KMS-11 (cell line): Measurements from ENCODE around the gene DNAJC1.
"Not testable (repeated sequence)": the region's sequence is repeated elsewhere in the genome, so short reads cannot be mapped to it uniquely, and the experiment has no call there.

ENCODE experiments used
- H2AFZ ChIP-seq: fragments of 200-600 bp; sonication (generic); 2 replicates; pipeline ENCODE4 v1.6.1; 2016; ENCODE audit warnings: antibody characterized with exemption, mixed run types, low read depth
- H3K27ac ChIP-seq: fragments of 200-600 bp; sonication (generic); 2 replicates; pipeline ENCODE4 v1.6.1; 2016; ENCODE audit warnings: mild to moderate bottlenecking, mixed run types
- H3K27me3 ChIP-seq: fragments of 200-600 bp; sonication (generic); 2 replicates; pipeline ENCODE4 v1.6.1; 2017; ENCODE audit warnings: mild to moderate bottlenecking, low read depth, mixed run types, moderate library complexity; ENCODE audit not compliant: insufficient read depth
- H3K36me3 ChIP-seq: fragments of 200-600 bp; sonication (generic); 2 replicates; pipeline ENCODE4 v1.6.1; 2017; ENCODE audit warnings: mild to moderate bottlenecking, mixed run types; ENCODE audit not compliant: insufficient read depth
- H3K4me1 ChIP-seq: fragments of 200-600 bp; sonication (generic); 2 replicates; pipeline ENCODE4 v1.6.1; 2016; ENCODE audit warnings: mild to moderate bottlenecking, low read depth, mixed run types; ENCODE audit not compliant: poor library complexity, severe bottlenecking
- H3K4me2 ChIP-seq: fragments of 200-600 bp; sonication (generic); 2 replicates; pipeline ENCODE4 v1.7.0; 2016; ENCODE audit warnings: mild to moderate bottlenecking, mixed run types
- H3K4me3 ChIP-seq: fragments of 200-600 bp; sonication (generic); IDR thresholded peaks from 2 replicates; pipeline ENCODE4 v1.6.1; 2017; ENCODE audit warnings: low read depth, low read length, mixed read lengths; ENCODE audit not compliant: insufficient read depth
- H3K79me2 ChIP-seq: fragments of 200-600 bp; sonication (generic); 2 replicates; pipeline ENCODE4 v1.6.1; 2016; ENCODE audit warnings: low read depth, mixed run types; ENCODE audit not compliant: insufficient read depth
- H3K9ac ChIP-seq: fragments of 200-600 bp; sonication (generic); 2 replicates; pipeline ENCODE4 v1.6.1; 2016; ENCODE audit warnings: mild to moderate bottlenecking, mixed run types
- H4K20me1 ChIP-seq: fragments of 200-600 bp; sonication (generic); 2 replicates; pipeline ENCODE4 v1.6.1; 2016; ENCODE audit warnings: mild to moderate bottlenecking, mixed run types; ENCODE audit not compliant: insufficient read depth
- TF ChIP-seq, protein P1 (sequence below): fragments of 200-600 bp; sonication (generic); conservative IDR thresholded peaks from 2 replicates; pipeline ENCODE4 v1.6.1; 2017; ENCODE audit warnings: low read depth, mild to moderate bottlenecking, antibody characterized with exemption, low read length, moderate library complexity, mixed read lengths

DNAJC1 gene

DNA sequence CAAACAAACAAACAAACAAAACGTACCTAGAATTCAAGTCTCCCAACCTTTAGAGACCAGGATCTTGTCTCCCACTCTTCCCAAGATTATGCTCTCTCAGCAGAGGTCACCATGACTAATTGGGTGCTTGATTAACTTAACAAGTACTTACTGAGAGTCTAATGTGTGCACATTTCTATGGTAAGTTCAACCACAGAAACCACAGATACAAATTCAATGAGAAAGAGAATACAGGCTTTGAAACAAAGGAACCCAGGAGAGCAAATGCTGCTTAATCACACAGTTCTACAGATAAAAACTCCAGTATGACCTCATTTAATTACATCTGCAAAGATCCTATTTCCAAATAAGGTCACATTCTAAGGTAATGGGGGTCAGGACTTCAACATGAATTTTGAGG lies 142.8 kb downstream of the DNAJC1 start:
- Histone ChIP-seq H3K4me2 (peak overlapping the region; percentile 38; the same call in 1 of the 2 replicates), H3K4me3 (no peak overlapping the region), H3K9ac (no peak overlapping the region)

DNA sequence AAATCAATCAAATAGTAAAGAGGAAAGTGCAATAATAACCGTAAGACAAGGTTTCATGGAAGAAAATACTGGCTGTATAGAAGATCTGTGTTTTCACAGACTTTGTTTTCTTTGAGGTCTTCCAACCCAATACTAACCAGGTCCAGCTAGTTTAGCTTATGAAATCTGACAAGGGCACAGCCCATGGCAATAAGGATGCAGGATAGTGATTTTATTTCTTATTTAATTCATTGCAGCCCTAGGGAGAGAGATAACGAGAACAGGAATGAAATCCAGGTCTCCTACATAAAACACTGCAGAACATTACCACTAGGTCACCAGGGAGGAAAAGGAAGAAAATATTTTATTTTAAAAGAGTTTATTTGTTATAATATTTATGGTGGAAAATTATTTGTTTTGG lies 145.1 kb downstream of the DNAJC1 start:
- no peaks in the 10 kb centered on the region for H4K20me1 ChIP-seq
- peaks cover 41% of the 10 kb centered on the region for H3K4me1 ChIP-seq
- TF ChIP-seq, protein P1, sequence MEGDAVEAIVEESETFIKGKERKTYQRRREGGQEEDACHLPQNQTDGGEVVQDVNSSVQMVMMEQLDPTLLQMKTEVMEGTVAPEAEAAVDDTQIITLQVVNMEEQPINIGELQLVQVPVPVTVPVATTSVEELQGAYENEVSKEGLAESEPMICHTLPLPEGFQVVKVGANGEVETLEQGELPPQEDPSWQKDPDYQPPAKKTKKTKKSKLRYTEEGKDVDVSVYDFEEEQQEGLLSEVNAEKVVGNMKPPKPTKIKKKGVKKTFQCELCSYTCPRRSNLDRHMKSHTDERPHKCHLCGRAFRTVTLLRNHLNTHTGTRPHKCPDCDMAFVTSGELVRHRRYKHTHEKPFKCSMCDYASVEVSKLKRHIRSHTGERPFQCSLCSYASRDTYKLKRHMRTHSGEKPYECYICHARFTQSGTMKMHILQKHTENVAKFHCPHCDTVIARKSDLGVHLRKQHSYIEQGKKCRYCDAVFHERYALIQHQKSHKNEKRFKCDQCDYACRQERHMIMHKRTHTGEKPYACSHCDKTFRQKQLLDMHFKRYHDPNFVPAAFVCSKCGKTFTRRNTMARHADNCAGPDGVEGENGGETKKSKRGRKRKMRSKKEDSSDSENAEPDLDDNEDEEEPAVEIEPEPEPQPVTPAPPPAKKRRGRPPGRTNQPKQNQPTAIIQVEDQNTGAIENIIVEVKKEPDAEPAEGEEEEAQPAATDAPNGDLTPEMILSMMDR = no peak
- H3K79me2 ChIP-seq = no peaks in the 10 kb centered on the region; the same call in 1 of the 2 replicates
- H3K9ac ChIP-seq = no peak overlapping the region
- H3K4me2 ChIP-seq = no peak overlapping the region
- no peak overlapping the region for H2AFZ ChIP-seq
- no peaks in the 10 kb centered on the region for H3K27me3 ChIP-seq
- no peak overlapping the region for H3K27ac ChIP-seq
- no peak overlapping the region for H3K4me3 ChIP-seq
- no peaks in the 10 kb centered on the region for H3K36me3 ChIP-seq

More for the DNA sequence above, 142.8 kb downstream of the DNAJC1 start:
- no peaks in the 10 kb centered on the region for H4K20me1 ChIP-seq
- no peak overlapping the region for H2AFZ ChIP-seq
- no peaks in the 10 kb centered on the region for H3K27me3 ChIP-seq
- H3K4me1 ChIP-seq = peaks cover 43% of the 10 kb centered on the region
- H3K27ac ChIP-seq = peak overlapping the region; percentile 18; the same call in 1 of the 2 replicates
- TF ChIP-seq, protein P1 = no peak
- H3K79me2 ChIP-seq = no peaks in the 10 kb centered on the region; the same call in 1 of the 2 replicates
- no peaks in the 10 kb centered on the region for H3K36me3 ChIP-seq

DNA sequence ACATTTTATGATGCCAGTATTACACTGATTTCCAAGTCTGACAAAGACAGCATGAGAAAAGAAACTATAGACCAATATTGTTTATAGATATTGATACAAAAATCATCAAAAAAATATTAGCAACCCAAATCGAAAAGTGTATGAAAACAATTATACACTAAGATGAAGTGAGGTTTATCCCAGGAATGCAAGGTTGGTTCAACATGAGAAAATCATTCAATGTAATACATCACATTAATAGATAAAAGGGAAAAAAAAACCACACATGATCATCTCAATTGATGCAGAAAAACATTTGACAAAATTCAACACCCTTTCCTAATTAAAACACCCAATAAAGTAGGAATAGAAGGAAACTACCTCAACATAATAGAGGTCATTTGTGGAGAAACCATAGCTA lies 153.9 kb downstream of the DNAJC1 start:
- no peaks in the 10 kb centered on the region for H3K4me1 ChIP-seq
- no peaks in the 10 kb centered on the region for H3K27me3 ChIP-seq
- no peaks in the 10 kb centered on the region for H4K20me1 ChIP-seq
- H2AFZ ChIP-seq = no peak overlapping the region
- H3K79me2 ChIP-seq = no peaks in the 10 kb centered on the region
- TF ChIP-seq, protein P1 = no peak
- H3K4me2 ChIP-seq = no peak overlapping the region
- no peak overlapping the region for H3K4me3 ChIP-seq
- no peaks in the 10 kb centered on the region for H3K36me3 ChIP-seq
- H3K9ac ChIP-seq = no peak overlapping the region
- H3K27ac ChIP-seq = no peak overlapping the region

DNA sequence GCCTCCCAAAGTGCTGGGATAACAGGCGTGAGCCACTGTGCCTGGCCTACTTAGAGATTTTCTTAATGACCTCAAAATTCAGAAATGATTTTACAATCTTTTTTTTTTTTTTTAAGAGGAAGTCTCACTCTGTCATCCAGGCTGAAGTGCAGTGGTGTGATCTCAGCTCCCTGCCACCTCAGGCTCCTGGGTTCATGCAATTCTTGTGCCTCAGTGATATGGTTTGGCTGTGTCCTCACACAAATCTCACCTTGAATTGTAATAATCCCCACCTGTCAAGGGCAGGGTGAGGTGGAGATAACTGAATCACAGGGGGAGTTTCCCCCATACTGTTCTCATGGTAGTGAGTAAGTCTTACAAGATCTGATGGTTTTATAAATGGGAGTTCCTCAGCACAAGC lies 159.9 kb downstream of the DNAJC1 start:
- Histone ChIP-seq H2AFZ (no peak overlapping the region), H3K4me1 (no peaks in the 10 kb centered on the region), H3K4me2 (no peak overlapping the region), H3K36me3 (no peaks in the 10 kb centered on the region), H3K9ac (no peak overlapping the region), H3K79me2 (no peaks in the 10 kb centered on the region), H4K20me1 (no peaks in the 10 kb centered on the region), H3K27ac (no peak overlapping the region), H3K4me3 (no peak overlapping the region), H3K27me3 (no peaks in the 10 kb centered on the region)
- TF ChIP-seq, protein P1 = no peak

DNA sequence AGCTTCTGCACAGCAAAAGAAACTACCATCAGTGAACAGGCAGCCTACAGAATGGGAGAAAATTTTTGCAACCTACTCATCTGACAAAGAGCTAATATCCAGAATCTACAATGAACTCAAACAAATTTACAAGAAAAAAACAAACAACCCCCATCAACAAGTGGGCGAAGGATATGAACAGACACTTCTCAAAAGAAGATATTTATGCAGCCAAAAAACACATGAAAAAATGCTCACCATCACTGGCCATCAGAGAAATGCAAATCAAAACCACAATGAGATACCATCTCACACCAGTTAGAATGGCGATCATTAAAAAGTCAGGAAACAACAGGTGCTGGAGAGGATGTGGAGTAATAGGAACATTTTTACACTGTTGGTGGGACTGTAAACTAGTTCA lies 162.3 kb downstream of the DNAJC1 start:
- H4K20me1 ChIP-seq, H3K27ac ChIP-seq, H3K79me2 ChIP-seq, H3K36me3 ChIP-seq, H2AFZ ChIP-seq, H3K4me3 ChIP-seq, H3K9ac ChIP-seq, H3K4me2 ChIP-seq, H3K27me3 ChIP-seq, H3K4me1 ChIP-seq: not testable (repeated sequence)

DNA sequence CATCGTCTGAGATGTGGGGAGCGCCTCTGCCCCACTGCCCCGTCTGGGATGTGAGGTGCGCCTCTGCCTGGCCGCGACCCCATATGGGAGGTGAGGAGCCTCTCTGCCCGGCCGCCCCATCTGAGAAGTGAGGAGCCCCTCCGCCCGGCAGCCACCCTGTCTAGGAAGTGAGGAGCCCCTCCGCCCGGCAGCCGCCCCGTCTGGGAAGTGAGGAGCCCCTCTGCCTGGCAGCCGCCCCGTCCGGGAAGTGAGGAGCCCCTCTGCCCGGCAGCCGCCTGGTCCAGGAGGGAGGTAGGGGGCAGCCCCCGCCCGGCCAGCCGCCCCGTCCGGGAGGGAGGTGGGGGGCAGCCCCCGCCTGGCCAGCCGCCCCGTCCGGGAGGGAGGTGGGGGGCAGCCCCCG lies 166.0 kb downstream of the DNAJC1 start:
- H3K4me2 ChIP-seq, H3K79me2 ChIP-seq, H3K36me3 ChIP-seq, H3K4me3 ChIP-seq, H2AFZ ChIP-seq, H4K20me1 ChIP-seq, H3K4me1 ChIP-seq, H3K9ac ChIP-seq, H3K27ac ChIP-seq, H3K27me3 ChIP-seq: not testable (repeated sequence)

DNA sequence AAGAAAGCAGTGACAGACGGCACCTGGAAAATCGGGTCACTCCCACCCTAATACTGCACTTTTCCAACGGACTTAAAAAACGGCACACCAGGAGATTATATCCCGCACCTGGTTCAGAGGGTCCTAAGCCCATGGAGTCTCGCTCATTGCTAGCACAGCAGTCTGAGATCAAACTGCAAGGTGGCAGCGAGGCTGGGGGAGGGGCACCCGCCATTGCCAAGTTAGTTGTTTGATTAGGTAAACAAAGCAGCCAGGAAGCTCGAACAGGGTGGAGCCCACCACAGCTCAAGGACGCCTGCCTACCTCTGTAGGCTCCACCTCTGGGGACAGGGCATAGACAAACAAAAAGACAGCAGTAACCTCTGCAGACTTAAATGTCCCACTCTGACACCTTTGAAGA lies 169.0 kb downstream of the DNAJC1 start:
- not testable (repeated sequence) for H3K9ac ChIP-seq, H3K27ac ChIP-seq, H4K20me1 ChIP-seq, H3K27me3 ChIP-seq, H3K4me2 ChIP-seq, H3K79me2 ChIP-seq, H2AFZ ChIP-seq, H3K36me3 ChIP-seq, H3K4me1 ChIP-seq, H3K4me3 ChIP-seq
